H1 (cell line): Measurements from ENCODE around the gene SKOR2. TPM values are rescaled to one million over a fixed set of nuclear protein-coding genes. Genes with fewer than 3 reads are reported as not detected.

Experiments
- ASH2L ChIP-seq: fragments of 200-600, 300-600 bp; sonication (generic); IDR thresholded peaks from one replicate; pipeline ENCODE4 v1.7.1; 2017; ENCODE audit warnings: low read length
- BACH1 ChIP-seq: IDR thresholded peaks from 2 replicates; pipeline ENCODE4 v1.6.1; 2012; ENCODE audit warnings: low read length, improper control_type of control experiment
- BCL11A ChIP-seq, 2 experiments: IDR thresholded peaks; one replicate each; pipeline ENCODE4 v1.6.1; 2011; ENCODE audit warnings: low read depth in 2 of 2, low read length in 2 of 2, mild to moderate bottlenecking in 2 of 2
- CHD1 ChIP-seq: IDR thresholded peaks from 2 replicates; pipeline ENCODE4 v1.6.1; 2012; ENCODE audit warnings: low read depth, low read length, improper control_type of control experiment
- NRF1 ChIP-seq: IDR thresholded peaks from 2 replicates; pipeline ENCODE4 v1.6.1; 2011; ENCODE audit warnings: mild to moderate bottlenecking, low read depth, low read length, improper control_type of control experiment
- SIX5 ChIP-seq: IDR thresholded peaks from 2 replicates; pipeline ENCODE4 v1.6.1; 2011; ENCODE audit warnings: mild to moderate bottlenecking, low read depth, low read length
- SP4 ChIP-seq: IDR thresholded peaks from 2 replicates; pipeline ENCODE4 v1.6.1; 2012; ENCODE audit warnings: low read length, inconsistent platforms
- TBP ChIP-seq: IDR thresholded peaks from 2 replicates; pipeline ENCODE4 v1.6.1; 2011; ENCODE audit warnings: low read depth, low read length, improper control_type of control experiment
- TCF12 ChIP-seq: IDR thresholded peaks from 2 replicates; pipeline ENCODE4 v1.6.1; 2011; ENCODE audit warnings: low read depth, mild to moderate bottlenecking, low read length
- YY1 ChIP-seq: IDR thresholded peaks from 2 replicates; pipeline ENCODE4 v1.6.1; 2011; ENCODE audit warnings: low read depth, mild to moderate bottlenecking, low read length
- polyA plus RNA-seq, 7 experiments: library from polyadenylated mRNA; depleted of rRNA in 3 of 7; stranded (reverse) in 5 of 7; unstranded in 2 of 7; fragments of >200 nt in 5 of 7; fragments of 200-250 nt in 2 of 7; gene quantifications; 1 replicate in 5 of 7; 2 replicates in 1 of 7; 4 replicates in 1 of 7; pipeline versions ENCODE4 v1.2.1 to v1.2.3, GENCODE V29; 2011 to 2013; ENCODE audit warnings: missing spikeins in 2 of 7, mixed read lengths in 2 of 7
- total RNA-seq: library from RNA; stranded (reverse); fragmentation: NEBNext Ultra II Directional; extraction: Animal tissue kit (Norgen Biotek cat#: 25700); gene quantifications from 2 replicates; pipeline ENCODE4 v1.2.1, GENCODE V29; 2021
- TF ChIP-seq, protein P1 (sequence below): IDR thresholded peaks from 2 replicates; pipeline ENCODE4 v1.6.1; 2012; ENCODE audit warnings: inconsistent platforms

The SKOR2 gene
- total and polyA plus RNA-seq, 2 of the 8 experiments (the other 6 are each of a cell fraction or from before 2014, with no cell fraction given), result 0.05 to 0.11 TPM

DNA sequence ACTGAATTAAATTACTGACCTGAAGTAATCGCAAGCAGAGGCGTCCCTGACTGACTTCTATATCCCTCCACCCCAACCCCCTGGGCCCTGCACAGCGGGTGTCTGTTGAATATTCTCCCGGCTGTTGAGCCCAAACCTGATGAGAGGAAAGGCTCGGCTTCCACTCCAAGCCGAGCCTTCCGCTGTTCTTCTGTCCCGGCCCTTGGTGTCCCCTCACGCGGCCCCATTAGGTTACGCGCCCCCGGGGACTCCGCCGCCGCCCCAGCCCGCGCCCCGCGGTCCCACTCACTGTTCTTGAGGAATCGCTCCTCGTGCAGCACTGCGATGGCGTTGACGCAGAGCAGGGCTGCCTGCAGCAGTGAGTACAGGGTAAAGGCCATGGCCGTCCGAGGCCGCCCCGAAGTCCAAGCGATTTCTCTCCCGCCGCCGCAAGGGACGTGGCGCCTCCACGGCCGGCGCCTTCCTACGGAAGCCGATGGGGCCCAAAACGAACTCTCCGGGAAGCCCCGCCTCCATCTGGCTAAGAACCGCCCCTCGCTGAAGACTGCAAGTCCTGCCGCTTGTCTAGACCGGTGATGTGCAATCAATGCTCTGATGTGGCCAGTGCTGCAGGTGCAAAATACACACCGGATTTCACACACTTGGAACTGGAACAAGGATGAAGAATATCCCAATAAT is 75.4 kb downstream of the SKOR2 start, which contains the start of gene IER3IP1 (continued):
- TF ChIP-seq CHD1 (no peak), TBP (0 out of 2 replicates have a peak, but pooled peaks have one; percentile 33), ASH2L (peak; percentile 86), BACH1 (no peak), SIX5 (no peak), SP4 (no peak), YY1 (peak; percentile 43; the same call in 1 of the 2 replicates), NRF1 (no peak), TCF12 (no peak), BCL11A (IDR thresholded peaks at IDR 0.05; ENCODE audit: low read depth in 2 of 2, low read length in 2 of 2) (no peak)
- TF ChIP-seq, protein P1, sequence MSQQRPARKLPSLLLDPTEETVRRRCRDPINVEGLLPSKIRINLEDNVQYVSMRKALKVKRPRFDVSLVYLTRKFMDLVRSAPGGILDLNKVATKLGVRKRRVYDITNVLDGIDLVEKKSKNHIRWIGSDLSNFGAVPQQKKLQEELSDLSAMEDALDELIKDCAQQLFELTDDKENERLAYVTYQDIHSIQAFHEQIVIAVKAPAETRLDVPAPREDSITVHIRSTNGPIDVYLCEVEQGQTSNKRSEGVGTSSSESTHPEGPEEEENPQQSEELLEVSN, result no peak
- TF ChIP-seq, all 59 proteins: peak for 13
